ENCODE results near the gene TBCD.
A peak's percentile ranks its signal among the peaks of the same experiment; 100 is the strongest.

Gene TBCD

DNA sequence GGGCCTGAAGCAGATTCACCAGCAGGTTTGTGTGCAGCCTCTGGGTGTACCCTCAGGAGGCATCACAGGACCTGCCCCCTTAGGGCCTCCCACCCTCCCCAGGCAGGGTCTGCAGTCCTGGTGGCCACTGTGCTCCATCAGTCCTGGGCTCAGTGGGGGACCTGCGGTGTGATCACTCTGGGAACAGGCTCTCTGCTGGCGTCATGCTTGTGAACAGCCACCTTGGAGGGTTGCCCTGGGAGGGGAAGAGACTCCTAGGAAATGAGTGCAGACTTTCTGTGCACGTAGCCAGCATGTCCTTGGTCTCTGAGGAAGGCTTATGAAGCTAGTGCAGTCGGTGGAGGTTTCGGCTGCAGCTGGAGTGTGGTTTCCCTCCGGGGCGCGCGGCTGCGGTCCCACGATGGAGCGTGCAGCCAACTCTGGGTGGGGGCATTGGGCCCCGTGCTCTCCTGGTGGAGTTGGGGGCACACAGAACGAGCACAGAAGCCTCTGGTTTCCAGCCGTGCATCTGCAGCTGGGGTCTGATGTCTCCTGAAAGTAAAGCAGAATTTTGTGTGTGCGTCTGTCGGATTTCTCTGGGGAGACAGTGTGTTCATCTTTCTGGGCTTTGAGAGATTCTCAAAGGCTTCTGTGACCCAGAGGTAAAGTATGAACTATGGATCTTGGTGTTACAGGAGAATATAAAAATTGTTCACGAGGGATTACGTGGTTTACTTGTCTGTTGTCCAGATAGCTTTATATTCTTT, 156.1 kb downstream of the TBCD start:
- no peak for DNase-seq (ENCODE audit: low spot score)
- peaks cover 35 to 85% of the 10 kb centered on the region in 2 donors for H3K36me3 ChIP-seq (replicated peaks in 1 of 2; ENCODE audit: control insufficient read depth in 2 of 2, insufficient read depth in 2 of 2, low read length in 2 of 2)

DNA sequence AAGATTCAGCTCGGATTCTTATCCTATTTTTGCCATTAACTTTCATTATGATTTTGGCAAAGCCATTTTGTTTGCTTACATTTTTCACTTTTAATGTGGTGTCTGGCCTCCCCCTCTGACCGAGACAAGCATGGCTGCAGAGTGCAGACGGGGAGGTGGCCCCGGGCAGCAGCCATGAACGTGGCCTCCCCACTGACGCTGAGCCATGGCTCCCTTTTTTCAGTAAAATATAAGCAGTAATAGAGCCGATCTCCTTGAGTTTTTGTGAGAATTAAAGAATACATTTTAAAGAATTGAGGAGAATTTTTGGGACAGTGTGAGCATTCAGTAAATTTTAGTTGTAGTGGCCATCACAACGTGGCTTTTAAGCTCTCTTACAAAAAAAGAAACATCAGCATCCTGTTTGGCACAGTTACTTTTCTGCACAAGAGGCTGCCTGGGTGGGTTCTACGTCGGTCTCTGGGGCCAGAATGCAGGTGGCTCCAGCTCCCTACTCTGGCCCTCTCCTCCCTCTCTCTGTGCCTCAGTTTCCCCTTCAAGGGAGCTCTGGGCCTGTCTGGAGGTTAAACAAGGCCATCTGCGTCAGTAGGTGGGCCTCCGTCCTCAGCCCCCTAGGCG, 156.8 kb downstream of the TBCD start:
- Histone ChIP-seq H3K9me3 (replicated peaks in 1 of 2; ENCODE audit: control insufficient read depth in 2 of 2, insufficient read depth in 1 of 2, low read depth in 1 of 2, low read length in 2 of 2) (peaks cover 0 to 2% of the 10 kb centered on the region in 2 donors), H2BK15ac (ENCODE audit: low read length) (no peak overlapping the region), H3K36me3 (replicated peaks in 1 of 2; ENCODE audit: control insufficient read depth in 2 of 2, insufficient read depth in 2 of 2, low read length in 2 of 2) (peaks cover 36 to 85% of the 10 kb centered on the region in 2 donors), H2BK12ac (ENCODE audit: low read length) (no peak overlapping the region), H3K23ac (ENCODE audit: low read depth, low read length, poor library complexity) (no peak overlapping the region), H2AK5ac (ENCODE audit: low read depth, low read length) (no peak overlapping the region), H3K27me3 (ENCODE audit: control insufficient read depth in 3 of 3, insufficient read depth in 3 of 3, low read depth in 1 of 3, low read length in 3 of 3) (no peaks in the 10 kb centered on the region), H3K27ac (replicated peaks; ENCODE audit: low read length) (no peak overlapping the region), H2BK120ac (ENCODE audit: low read depth, low read length) (no peak overlapping the region), H4K8ac (ENCODE audit: low read depth, low read length) (no peak overlapping the region), H3K18ac (ENCODE audit: low read length) (no peak overlapping the region), H3K4me1 (ENCODE audit: control insufficient read depth in 2 of 2, insufficient read depth in 1 of 2, low read depth in 1 of 2, low read length in 2 of 2) (no peaks in the 10 kb centered on the region), H3K4ac (ENCODE audit: low read length) (no peak overlapping the region), H4K91ac (ENCODE audit: low read depth, low read length, poor library complexity) (no peak overlapping the region), H3K14ac (ENCODE audit: low read length) (no peak overlapping the region), H3K4me3 (ENCODE audit: low read length in 2 of 2) (no peak overlapping the region), H2AFZ (ENCODE audit: low read length) (no peak overlapping the region), H3K79me1 (ENCODE audit: low read depth, low read length) (peaks cover 2% of the 10 kb centered on the region), H2BK5ac (ENCODE audit: low read length) (no peak overlapping the region), H3K9ac (ENCODE audit: low read depth, low read length, poor library complexity) (no peak overlapping the region), H3K4me2 (ENCODE audit: insufficient read depth, low read length, poor library complexity, severe bottlenecking) (no peak overlapping the region)
- DNase-seq (ENCODE audit: low spot score), result no peak
- WGBS, 2 donors (ENCODE audit: extremely low coverage in 2 of 2, insufficient read length in 2 of 2, insufficient replicate concordance in 1 of 2), result no CpG with 5 or more reads among the region's 13 CpGs

More for the DNA sequence above, 156.1 kb downstream of the TBCD start:
- Histone ChIP-seq H3K9ac (ENCODE audit: low read depth, low read length, poor library complexity) (no peak overlapping the region), H3K79me1 (ENCODE audit: low read depth, low read length) (peaks cover under 1% of the 10 kb centered on the region), H4K8ac (ENCODE audit: low read depth, low read length) (no peak overlapping the region), H4K91ac (ENCODE audit: low read depth, low read length, poor library complexity) (no peak overlapping the region), H3K4me1 (ENCODE audit: control insufficient read depth in 2 of 2, insufficient read depth in 1 of 2, low read depth in 1 of 2, low read length in 2 of 2) (no peaks in the 10 kb centered on the region), H3K27ac (replicated peaks; ENCODE audit: low read length) (no peak overlapping the region), H3K4me2 (ENCODE audit: insufficient read depth, low read length, poor library complexity, severe bottlenecking) (no peak overlapping the region), H2AK5ac (ENCODE audit: low read depth, low read length) (no peak overlapping the region), H3K9me3 (replicated peaks in 1 of 2; ENCODE audit: control insufficient read depth in 2 of 2, insufficient read depth in 1 of 2, low read depth in 1 of 2, low read length in 2 of 2) (peaks cover 0 to 2% of the 10 kb centered on the region in 2 donors), H2AFZ (ENCODE audit: low read length) (no peak overlapping the region), H3K27me3 (ENCODE audit: control insufficient read depth in 3 of 3, insufficient read depth in 3 of 3, low read depth in 1 of 3, low read length in 3 of 3) (no peaks in the 10 kb centered on the region), H2BK5ac (ENCODE audit: low read length) (peak overlapping the region; percentile 19), H3K4ac (ENCODE audit: low read length) (no peak overlapping the region), H3K4me3 (ENCODE audit: low read length in 2 of 2) (peak overlapping the region in 1 of 2 donors; percentile 39), H2BK12ac (ENCODE audit: low read length) (no peak overlapping the region), H3K18ac (ENCODE audit: low read length) (no peak overlapping the region), H3K23ac (ENCODE audit: low read depth, low read length, poor library complexity) (peak overlapping the region; percentile 8), H2BK120ac (ENCODE audit: low read depth, low read length) (no peak overlapping the region), H2BK15ac (ENCODE audit: low read length) (no peak overlapping the region), H3K14ac (ENCODE audit: low read length) (no peak overlapping the region)
- no CpG with 5 or more reads among the region's 19 CpGs for WGBS, 2 donors (ENCODE audit: extremely low coverage in 2 of 2, insufficient read length in 2 of 2, insufficient replicate concordance in 1 of 2)

DNA sequence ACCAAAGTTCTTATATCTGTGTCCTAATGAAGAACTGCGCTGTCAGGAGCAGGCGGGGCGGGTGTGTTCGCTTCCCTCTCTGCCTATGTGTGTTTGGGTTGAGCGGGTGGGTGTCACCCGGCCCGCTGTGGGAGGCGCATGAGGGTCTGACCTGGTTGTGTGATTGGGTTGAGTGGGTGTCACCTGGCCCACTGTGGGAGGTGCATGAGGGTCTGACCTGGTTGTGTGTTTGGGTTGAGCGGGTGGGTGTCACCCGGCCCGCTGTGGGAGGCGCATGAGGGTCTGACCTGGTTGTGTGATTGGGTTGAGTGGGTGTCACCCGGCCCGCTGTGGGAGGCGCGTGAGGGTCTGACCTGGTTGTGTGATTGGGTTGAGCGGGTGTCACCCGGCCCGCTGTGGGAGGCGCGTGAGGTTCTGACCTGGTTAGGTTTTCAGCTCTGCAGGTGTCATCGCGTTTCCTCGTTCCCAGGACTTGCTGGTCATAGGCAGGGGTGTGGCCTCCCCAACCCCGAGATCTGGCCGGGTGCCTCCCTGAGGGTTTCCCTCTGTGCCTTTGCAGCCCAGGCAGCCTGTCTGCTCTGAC, 157.5 kb downstream of the TBCD start:
- Histone ChIP-seq H3K4ac (ENCODE audit: low read length) (no peak overlapping the region), H3K23ac (ENCODE audit: low read depth, low read length, poor library complexity) (peak overlapping the region; percentile 57), H4K91ac (ENCODE audit: low read depth, low read length, poor library complexity) (no peak overlapping the region), H2BK120ac (ENCODE audit: low read depth, low read length) (no peak overlapping the region), H3K4me3 (ENCODE audit: low read length in 2 of 2) (no peak overlapping the region), H2BK15ac (ENCODE audit: low read length) (no peak overlapping the region), H2BK12ac (ENCODE audit: low read length) (no peak overlapping the region), H3K9ac (ENCODE audit: low read depth, low read length, poor library complexity) (no peak overlapping the region), H2AK5ac (ENCODE audit: low read depth, low read length) (no peak overlapping the region), H2BK5ac (ENCODE audit: low read length) (no peak overlapping the region), H3K27me3 (ENCODE audit: control insufficient read depth in 3 of 3, insufficient read depth in 3 of 3, low read depth in 1 of 3, low read length in 3 of 3) (no peaks in the 10 kb centered on the region), H3K18ac (ENCODE audit: low read length) (no peak overlapping the region), H3K4me2 (ENCODE audit: insufficient read depth, low read length, poor library complexity, severe bottlenecking) (no peak overlapping the region), H3K14ac (ENCODE audit: low read length) (no peak overlapping the region), H4K8ac (ENCODE audit: low read depth, low read length) (no peak overlapping the region), H3K4me1 (ENCODE audit: control insufficient read depth in 2 of 2, insufficient read depth in 1 of 2, low read depth in 1 of 2, low read length in 2 of 2) (no peaks in the 10 kb centered on the region), H3K79me1 (ENCODE audit: low read depth, low read length) (peaks cover 7% of the 10 kb centered on the region), H3K27ac (replicated peaks; ENCODE audit: low read length) (no peak overlapping the region), H3K36me3 (replicated peaks in 1 of 2; ENCODE audit: control insufficient read depth in 2 of 2, insufficient read depth in 2 of 2, low read length in 2 of 2) (peaks cover 38 to 88% of the 10 kb centered on the region in 2 donors), H3K9me3 (replicated peaks in 1 of 2; ENCODE audit: control insufficient read depth in 2 of 2, insufficient read depth in 1 of 2, low read depth in 1 of 2, low read length in 2 of 2) (peaks cover 0 to 2% of the 10 kb centered on the region in 2 donors), H2AFZ (ENCODE audit: low read length) (no peak overlapping the region)
- no CpG with 5 or more reads among the region's 26 CpGs for WGBS, 2 donors (ENCODE audit: extremely low coverage in 2 of 2, insufficient read length in 2 of 2, insufficient replicate concordance in 1 of 2)
- no peak for DNase-seq (ENCODE audit: low spot score)

DNA sequence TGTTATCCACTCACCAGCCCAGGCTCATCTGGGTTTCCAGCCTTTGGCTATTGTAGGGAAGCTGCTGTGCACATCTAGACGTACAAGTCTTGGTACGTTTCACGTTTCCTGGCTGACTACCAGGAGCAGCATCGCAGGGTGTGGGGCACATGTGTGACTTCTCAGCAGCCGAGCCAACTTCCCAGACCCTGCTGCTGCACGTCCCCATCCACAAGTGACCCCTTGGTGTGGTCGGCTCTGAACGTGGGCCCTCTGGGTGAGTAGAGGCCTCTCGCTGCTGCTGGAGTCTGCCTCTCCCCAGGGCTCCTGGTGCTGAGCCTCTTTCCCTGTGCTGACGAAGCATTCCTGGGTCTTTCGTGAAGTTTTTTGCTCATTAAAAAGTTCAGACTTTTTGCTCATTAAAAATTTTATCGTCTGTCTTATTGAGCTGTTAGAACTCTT, 158.2 kb downstream of the TBCD start:
- no peak overlapping the region for H3K4ac ChIP-seq (ENCODE audit: low read length)
- H3K27me3 ChIP-seq (ENCODE audit: control insufficient read depth in 3 of 3, insufficient read depth in 3 of 3, low read depth in 1 of 3, low read length in 3 of 3), result no peaks in the 10 kb centered on the region
- no peak overlapping the region for H3K4me2 ChIP-seq (ENCODE audit: insufficient read depth, low read length, poor library complexity, severe bottlenecking)
- H3K23ac ChIP-seq (ENCODE audit: low read depth, low read length, poor library complexity), result no peak overlapping the region
- no peak overlapping the region for H2BK15ac ChIP-seq (ENCODE audit: low read length)
- no peak overlapping the region for H3K27ac ChIP-seq (replicated peaks; ENCODE audit: low read length)
- no peak overlapping the region for H3K4me3 ChIP-seq (ENCODE audit: low read length in 2 of 2)
- peaks cover 34 to 88% of the 10 kb centered on the region in 2 donors for H3K36me3 ChIP-seq (replicated peaks in 1 of 2; ENCODE audit: control insufficient read depth in 2 of 2, insufficient read depth in 2 of 2, low read length in 2 of 2)
- H3K14ac ChIP-seq (ENCODE audit: low read length), result no peak overlapping the region
- H3K4me1 ChIP-seq (ENCODE audit: control insufficient read depth in 2 of 2, insufficient read depth in 1 of 2, low read depth in 1 of 2, low read length in 2 of 2), result no peaks in the 10 kb centered on the region
- peaks cover 7% of the 10 kb centered on the region for H3K79me1 ChIP-seq (ENCODE audit: low read depth, low read length)
- WGBS, 2 donors (ENCODE audit: extremely low coverage in 2 of 2, insufficient read length in 2 of 2, insufficient replicate concordance in 1 of 2), result no CpG with 5 or more reads among the region's 12 CpGs
- H2BK120ac ChIP-seq (ENCODE audit: low read depth, low read length), result no peak overlapping the region
- no peak overlapping the region for H3K18ac ChIP-seq (ENCODE audit: low read length)
- no peak for DNase-seq (ENCODE audit: low spot score)
- no peak overlapping the region for H2AFZ ChIP-seq (ENCODE audit: low read length)
- H3K9ac ChIP-seq (ENCODE audit: low read depth, low read length, poor library complexity), result no peak overlapping the region
- H3K9me3 ChIP-seq (replicated peaks in 1 of 2; ENCODE audit: control insufficient read depth in 2 of 2, insufficient read depth in 1 of 2, low read depth in 1 of 2, low read length in 2 of 2), result peaks cover 0 to 1% of the 10 kb centered on the region in 2 donors
- H2BK12ac ChIP-seq (ENCODE audit: low read length), result no peak overlapping the region
- H4K91ac ChIP-seq (ENCODE audit: low read depth, low read length, poor library complexity), result no peak overlapping the region
- no peak overlapping the region for H4K8ac ChIP-seq (ENCODE audit: low read depth, low read length)
- no peak overlapping the region for H2AK5ac ChIP-seq (ENCODE audit: low read depth, low read length)
- H2BK5ac ChIP-seq (ENCODE audit: low read length), result no peak overlapping the region
